ENCODE data around the gene IL21R.

IL21R gene

DNA sequence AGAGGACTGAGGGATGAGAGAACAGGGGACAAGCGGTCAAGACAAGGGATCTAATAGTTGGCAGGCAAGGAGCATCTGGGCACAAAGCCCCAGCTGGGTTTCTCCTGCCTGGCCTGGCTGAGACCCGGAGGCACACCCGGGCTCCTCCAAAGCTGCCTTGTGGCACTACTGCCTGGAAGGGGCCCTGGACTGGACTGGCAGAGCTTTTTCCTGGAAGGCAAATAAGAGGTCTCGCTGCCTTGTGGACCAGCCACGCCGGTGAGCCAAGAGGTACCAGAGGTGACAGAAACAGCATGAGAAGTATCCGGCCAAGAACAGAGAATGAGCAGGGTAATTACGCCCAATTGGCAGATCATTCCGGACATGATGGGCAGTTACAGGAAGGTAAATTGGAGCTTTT lies 83.2 kb downstream of the IL21R start:
- DNase-seq (ENCODE audit: low read depth), result no peak

DNA sequence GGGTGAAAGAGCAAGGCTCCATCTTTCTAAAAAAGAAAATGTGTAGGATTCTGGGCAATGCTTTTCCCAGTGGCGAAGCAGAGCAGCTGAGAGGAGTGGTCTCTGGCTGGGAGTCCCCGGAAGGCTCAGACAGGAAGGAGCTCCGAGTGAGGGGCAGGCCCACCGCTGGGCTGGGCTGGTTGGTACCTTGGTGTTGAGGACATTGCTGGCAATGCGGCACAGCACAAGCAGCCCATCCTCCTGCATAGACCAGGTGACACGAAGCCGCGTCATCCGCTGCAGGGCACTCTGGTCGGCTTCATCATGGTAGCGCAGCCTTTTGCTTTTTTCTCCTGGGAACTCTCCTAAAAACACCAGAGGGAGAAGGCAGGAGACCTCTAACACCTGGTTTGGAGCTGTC lies 83.8 kb downstream of the IL21R start:
- no peak for DNase-seq (ENCODE audit: low read depth)

DNA sequence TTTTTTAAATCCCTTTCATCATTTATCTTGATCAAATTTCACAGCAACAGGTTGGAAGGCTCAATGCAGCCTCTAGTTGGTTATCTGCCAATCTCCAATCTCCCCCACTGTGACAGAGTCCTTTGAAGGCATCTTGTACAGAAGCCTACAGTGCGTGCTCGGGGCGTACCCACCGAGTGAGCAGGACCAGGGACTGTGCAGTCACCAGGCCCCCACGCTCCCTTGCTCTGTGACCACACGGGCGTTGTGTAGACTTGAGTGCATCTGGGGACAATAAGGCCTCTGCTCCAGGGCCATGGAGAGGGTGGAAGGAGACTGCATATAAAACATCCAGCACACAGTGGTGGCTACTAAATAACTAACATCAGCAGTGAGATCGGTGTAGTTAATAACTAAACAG lies 84.4 kb downstream of the IL21R start:
- DNase-seq (ENCODE audit: low read depth), result no peak

GRCh38 chr16:27486760-27487159 lies 84.8 kb downstream of the IL21R start:
- DNase-seq (ENCODE audit: low read depth), result no peak

GRCh38 chr16:27489421-27489820 lies 87.4 kb downstream of the IL21R start:
- no peak for DNase-seq (ENCODE audit: low read depth)

GRCh38 chr16:27489906-27490305 lies 87.9 kb downstream of the IL21R start:
- no peak for DNase-seq (ENCODE audit: low read depth)

GRCh38 chr16:27491894-27492587 lies 90.1 kb downstream of the IL21R start:
- no peak for DNase-seq (ENCODE audit: low read depth)

DNA sequence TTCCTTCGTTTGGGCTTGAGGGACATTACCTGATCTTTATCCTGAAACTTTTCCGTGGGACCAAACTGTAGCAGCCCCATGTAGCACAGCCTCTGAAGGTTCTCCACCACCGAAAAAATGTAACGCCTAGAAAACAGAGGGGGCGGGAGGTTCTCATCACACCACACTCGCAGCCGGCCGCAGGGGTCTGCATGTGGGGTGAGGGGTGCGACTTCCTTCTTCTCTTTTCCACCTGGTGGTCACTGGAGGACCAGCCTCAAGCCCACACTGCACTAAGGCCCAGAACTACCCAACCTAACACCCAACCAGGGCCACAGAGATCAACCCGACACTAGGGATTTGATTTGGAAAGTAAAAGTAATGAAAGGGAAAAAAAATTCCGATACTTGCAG lies 90.6 kb downstream of the IL21R start:
- no peak for DNase-seq (ENCODE audit: low read depth)

GRCh38 chr16:27495191-27495590 lies 93.2 kb downstream of the IL21R start:
- DNase-seq (ENCODE audit: low read depth), result no peak

DNA sequence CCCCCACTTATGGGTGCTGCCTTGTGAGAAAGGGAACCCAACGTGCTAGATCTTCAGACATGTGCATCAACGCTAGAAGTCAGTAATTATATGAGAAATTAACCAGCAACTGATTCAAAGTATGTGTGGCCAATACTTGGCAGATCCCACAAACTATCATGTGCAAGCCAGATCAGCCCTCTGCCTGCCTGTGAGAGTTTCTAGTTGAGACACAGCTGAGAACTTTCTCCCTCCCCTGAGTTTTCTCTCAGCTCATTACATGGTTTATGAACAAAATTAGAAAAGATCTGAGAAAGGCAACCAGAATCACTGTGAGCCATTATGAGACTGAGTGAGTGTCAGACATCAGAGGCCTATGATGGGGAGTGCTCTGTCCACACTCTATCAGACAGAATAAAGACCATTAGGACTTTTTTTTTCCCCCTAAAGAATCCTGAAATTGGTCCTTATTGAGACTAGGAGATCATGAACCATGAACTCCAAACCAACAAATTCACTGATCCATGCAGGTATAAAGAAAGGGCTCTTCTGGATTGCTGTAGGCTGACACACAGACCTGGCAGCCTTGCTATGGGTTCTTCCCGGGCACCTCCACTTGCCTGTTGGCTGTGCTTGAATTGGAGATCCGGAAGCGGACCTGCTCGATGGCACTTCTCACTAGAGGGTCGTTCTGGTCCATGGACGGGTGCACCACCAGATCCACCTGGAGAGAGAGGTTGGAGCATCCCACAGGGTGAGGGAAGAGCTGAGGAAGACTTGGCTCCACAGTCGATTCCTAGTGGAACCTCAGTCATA lies 96.3 kb downstream of the IL21R start:
- no peak for DNase-seq (ENCODE audit: low read depth)

- no peak for DNase-seq (ENCODE audit: low read depth)
These were observed 97.1 kb downstream of the IL21R start for GRCh38 chr16:27498916-27499658.

DNA sequence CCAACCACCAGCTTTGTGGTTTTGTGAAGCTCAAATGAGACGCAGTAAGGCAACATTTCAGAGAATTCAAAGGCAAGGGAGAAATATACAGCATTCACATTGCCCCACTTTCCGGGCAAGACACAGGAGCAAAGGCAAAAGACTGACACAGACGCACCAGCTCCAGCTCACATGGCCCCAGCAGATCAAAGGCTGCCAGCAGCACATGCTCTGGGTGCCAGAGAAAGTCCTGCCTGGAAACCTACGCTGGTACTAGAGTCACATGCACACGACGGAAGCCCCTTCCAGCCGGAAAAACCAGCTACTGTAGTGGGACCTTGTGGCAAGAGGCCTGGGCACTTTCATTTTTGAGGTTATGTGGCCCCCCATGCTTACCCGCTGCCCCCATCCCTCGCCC lies 97.7 kb downstream of the IL21R start:
- DNase-seq (ENCODE audit: low read depth), result no peak

GRCh38 chr16:27500801-27501200 lies 98.8 kb downstream of the IL21R start:
- no peak for DNase-seq (ENCODE audit: low read depth)

Data from T follicular helper cell (primary cell).